ENCODE data around the gene AFP.

Gene AFP

DNA sequence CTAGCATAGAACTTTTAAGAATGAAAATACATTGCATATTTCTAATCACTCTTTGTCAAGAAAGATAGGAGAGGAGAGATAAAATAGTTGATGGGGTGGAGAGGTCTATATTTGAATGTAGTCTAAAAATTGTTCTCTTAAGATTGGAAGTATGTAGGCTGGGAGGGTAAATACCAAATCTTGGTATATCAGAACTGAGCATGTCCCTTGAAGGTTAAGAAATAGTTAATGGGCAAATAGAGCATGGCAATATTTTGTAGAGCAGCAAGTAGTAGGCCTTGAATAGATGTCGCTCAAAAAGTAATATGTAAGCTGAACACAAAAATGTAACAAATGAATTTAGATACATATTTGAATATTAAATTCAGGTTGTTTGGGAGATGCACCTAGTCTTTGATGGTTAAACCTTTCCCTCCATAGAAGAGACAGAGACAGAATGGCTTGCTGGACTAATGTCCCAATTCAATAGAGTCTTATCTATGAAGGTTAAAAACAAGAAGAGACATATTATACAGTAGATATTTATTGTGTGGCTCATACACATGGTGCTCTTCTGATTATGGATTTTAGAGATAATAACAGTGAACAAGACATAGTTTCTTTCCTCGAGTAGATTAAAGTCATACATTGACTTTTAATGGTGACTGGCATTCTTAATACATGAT is 19.5 kb upstream of the AFP start:
- Histone ChIP-seq H3K79me2 (no peaks in the 10 kb centered on the region), H3K4me2 (ENCODE audit: low read length) (no peak overlapping the region), H3K27me3 (ENCODE audit: control insufficient read depth, insufficient read depth, low read length) (no peaks in the 10 kb centered on the region), H3K4me1 (no peaks in the 10 kb centered on the region), H3K9me3 (ENCODE audit: control insufficient read depth, low read length) (no peaks in the 10 kb centered on the region), H3K9ac (no peak overlapping the region), H3K36me3 (ENCODE audit: control insufficient read depth, insufficient read depth, low read length) (no peaks in the 10 kb centered on the region), H2AFZ (no peak overlapping the region), H3K4me3 (ENCODE audit: low read depth, low read length) (no peak overlapping the region), H3K27ac (no peak overlapping the region)
- TF ChIP-seq, protein P1, sequence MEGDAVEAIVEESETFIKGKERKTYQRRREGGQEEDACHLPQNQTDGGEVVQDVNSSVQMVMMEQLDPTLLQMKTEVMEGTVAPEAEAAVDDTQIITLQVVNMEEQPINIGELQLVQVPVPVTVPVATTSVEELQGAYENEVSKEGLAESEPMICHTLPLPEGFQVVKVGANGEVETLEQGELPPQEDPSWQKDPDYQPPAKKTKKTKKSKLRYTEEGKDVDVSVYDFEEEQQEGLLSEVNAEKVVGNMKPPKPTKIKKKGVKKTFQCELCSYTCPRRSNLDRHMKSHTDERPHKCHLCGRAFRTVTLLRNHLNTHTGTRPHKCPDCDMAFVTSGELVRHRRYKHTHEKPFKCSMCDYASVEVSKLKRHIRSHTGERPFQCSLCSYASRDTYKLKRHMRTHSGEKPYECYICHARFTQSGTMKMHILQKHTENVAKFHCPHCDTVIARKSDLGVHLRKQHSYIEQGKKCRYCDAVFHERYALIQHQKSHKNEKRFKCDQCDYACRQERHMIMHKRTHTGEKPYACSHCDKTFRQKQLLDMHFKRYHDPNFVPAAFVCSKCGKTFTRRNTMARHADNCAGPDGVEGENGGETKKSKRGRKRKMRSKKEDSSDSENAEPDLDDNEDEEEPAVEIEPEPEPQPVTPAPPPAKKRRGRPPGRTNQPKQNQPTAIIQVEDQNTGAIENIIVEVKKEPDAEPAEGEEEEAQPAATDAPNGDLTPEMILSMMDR (IDR thresholded peaks at IDR 0.05), result no peak

DNA sequence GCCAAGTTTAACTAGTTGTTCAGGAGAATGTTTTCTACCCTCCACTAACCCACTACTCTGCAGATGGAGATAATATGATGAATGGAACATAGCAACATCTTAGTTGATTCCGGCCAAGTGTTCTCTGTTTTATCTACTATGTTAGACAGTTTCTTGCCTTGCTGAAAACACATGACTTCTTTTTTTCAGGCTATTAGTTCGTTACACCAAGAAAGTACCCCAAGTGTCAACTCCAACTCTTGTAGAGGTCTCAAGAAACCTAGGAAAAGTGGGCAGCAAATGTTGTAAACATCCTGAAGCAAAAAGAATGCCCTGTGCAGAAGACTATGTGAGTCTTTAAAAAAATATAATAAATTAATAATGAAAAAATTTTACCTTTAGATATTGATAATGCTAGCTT is 18.7 kb upstream of the AFP start:
- Histone ChIP-seq H3K9ac (no peak overlapping the region), H3K4me2 (ENCODE audit: low read length) (no peak overlapping the region), H3K79me2 (no peaks in the 10 kb centered on the region), H3K36me3 (ENCODE audit: control insufficient read depth, insufficient read depth, low read length) (no peaks in the 10 kb centered on the region), H3K4me3 (ENCODE audit: low read depth, low read length) (no peak overlapping the region), H3K27me3 (ENCODE audit: control insufficient read depth, insufficient read depth, low read length) (no peaks in the 10 kb centered on the region), H3K27ac (no peak overlapping the region), H3K9me3 (ENCODE audit: control insufficient read depth, low read length) (no peaks in the 10 kb centered on the region), H2AFZ (no peak overlapping the region), H3K4me1 (no peaks in the 10 kb centered on the region)
- TF ChIP-seq, protein P1 (IDR thresholded peaks at IDR 0.05), result no peak

DNA sequence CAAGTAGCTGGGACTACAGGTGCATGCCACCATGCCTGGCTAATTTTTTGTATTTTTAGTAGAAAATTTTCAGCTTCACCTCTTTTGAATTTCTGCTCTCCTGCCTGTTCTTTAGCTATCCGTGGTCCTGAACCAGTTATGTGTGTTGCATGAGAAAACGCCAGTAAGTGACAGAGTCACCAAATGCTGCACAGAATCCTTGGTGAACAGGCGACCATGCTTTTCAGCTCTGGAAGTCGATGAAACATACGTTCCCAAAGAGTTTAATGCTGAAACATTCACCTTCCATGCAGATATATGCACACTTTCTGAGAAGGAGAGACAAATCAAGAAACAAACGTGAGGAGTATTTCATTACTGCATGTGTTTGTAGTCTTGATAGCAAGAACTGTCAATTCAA is 18.0 kb upstream of the AFP start:
- TF ChIP-seq, protein P1 (IDR thresholded peaks at IDR 0.05), result no peak
- Histone ChIP-seq H3K4me1 (no peaks in the 10 kb centered on the region), H3K36me3 (ENCODE audit: control insufficient read depth, insufficient read depth, low read length) (no peaks in the 10 kb centered on the region), H2AFZ (no peak overlapping the region), H3K9ac (no peak overlapping the region), H3K4me2 (ENCODE audit: low read length) (no peak overlapping the region), H3K27ac (no peak overlapping the region), H3K27me3 (ENCODE audit: control insufficient read depth, insufficient read depth, low read length) (no peaks in the 10 kb centered on the region), H3K9me3 (ENCODE audit: control insufficient read depth, low read length) (no peaks in the 10 kb centered on the region), H3K79me2 (no peaks in the 10 kb centered on the region), H3K4me3 (ENCODE audit: low read depth, low read length) (no peak overlapping the region)

DNA sequence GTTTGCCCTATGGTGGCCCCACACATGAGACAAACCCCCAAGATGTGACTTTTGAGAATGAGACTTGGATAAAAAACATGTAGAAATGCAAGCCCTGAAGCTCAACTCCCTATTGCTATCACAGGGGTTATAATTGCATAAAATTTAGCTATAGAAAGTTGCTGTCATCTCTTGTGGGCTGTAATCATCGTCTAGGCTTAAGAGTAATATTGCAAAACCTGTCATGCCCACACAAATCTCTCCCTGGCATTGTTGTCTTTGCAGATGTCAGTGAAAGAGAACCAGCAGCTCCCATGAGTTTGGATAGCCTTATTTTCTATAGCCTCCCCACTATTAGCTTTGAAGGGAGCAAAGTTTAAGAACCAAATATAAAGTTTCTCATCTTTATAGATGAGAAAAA is 17.3 kb upstream of the AFP start:
- H3K4me3 ChIP-seq (ENCODE audit: low read depth, low read length), result no peak overlapping the region
- TF ChIP-seq, protein P1 (IDR thresholded peaks at IDR 0.05), result no peak

More for the DNA sequence above, 17.3 kb upstream of the AFP start:
- no peaks in the 10 kb centered on the region for H3K27me3 ChIP-seq (ENCODE audit: control insufficient read depth, insufficient read depth, low read length)
- no peaks in the 10 kb centered on the region for H3K4me1 ChIP-seq
- H3K9ac ChIP-seq, result no peak overlapping the region
- no peak overlapping the region for H3K4me2 ChIP-seq (ENCODE audit: low read length)
- no peaks in the 10 kb centered on the region for H3K36me3 ChIP-seq (ENCODE audit: control insufficient read depth, insufficient read depth, low read length)
- H3K9me3 ChIP-seq (ENCODE audit: control insufficient read depth, low read length), result no peaks in the 10 kb centered on the region
- H3K79me2 ChIP-seq, result no peaks in the 10 kb centered on the region
- H2AFZ ChIP-seq, result no peak overlapping the region
- H3K27ac ChIP-seq, result no peak overlapping the region
